ENCODE measurements around the gene ACSF3.
"Not testable (repeated sequence)": the region's sequence is repeated elsewhere in the genome, so short reads cannot be mapped to it uniquely, and the experiment has no call there.

ACSF3 gene

DNA sequence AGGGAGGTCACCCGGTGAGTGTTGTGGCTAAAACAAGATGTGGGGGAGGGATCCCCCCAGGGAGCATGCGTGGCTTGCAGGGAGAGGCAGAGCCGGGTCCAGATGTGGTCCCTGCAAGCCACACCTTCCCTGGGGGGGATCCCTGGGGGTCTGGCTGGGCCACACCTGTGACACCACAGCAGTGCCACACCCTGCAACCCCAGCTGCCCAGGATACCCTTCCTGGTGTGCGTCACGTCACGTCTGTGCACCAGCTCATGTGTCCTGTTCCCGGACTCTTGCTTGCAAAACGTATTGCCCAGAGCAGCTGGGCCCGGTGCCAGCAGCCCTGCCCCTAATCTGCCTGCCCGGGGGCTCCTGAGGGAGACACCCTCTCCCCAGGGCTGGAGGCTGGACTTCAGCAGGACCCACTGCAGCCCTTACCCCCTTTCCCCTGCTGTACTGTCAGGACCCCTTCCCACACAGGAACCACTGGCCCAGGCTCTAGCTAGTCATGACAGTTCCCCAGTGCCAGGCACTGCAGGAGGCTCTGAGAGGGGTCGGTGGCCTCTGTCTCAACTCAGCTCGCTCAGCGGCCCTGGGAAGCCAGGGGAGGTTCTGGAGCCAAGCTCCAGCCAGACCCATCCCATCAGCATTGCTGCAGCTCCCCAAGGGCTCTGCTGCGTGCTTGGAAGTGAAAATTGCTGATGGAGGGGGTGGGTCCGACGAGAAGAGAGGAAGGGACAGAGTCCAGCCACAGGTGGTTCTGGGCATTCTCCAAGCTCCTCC, 25.8 kb upstream of the ACSF3 start:
- Histone ChIP-seq H3K9me3 (no peaks in the 10 kb centered on the region), H3K4me3 (no peak overlapping the region), H3K27ac (no peak overlapping the region), H3K4me1 (no peaks in the 10 kb centered on the region), H3K27me3 (peaks cover 0 to 89% of the 10 kb centered on the region in 2 donors), H3K36me3 (no peaks in the 10 kb centered on the region)
- TF ChIP-seq, protein P1, sequence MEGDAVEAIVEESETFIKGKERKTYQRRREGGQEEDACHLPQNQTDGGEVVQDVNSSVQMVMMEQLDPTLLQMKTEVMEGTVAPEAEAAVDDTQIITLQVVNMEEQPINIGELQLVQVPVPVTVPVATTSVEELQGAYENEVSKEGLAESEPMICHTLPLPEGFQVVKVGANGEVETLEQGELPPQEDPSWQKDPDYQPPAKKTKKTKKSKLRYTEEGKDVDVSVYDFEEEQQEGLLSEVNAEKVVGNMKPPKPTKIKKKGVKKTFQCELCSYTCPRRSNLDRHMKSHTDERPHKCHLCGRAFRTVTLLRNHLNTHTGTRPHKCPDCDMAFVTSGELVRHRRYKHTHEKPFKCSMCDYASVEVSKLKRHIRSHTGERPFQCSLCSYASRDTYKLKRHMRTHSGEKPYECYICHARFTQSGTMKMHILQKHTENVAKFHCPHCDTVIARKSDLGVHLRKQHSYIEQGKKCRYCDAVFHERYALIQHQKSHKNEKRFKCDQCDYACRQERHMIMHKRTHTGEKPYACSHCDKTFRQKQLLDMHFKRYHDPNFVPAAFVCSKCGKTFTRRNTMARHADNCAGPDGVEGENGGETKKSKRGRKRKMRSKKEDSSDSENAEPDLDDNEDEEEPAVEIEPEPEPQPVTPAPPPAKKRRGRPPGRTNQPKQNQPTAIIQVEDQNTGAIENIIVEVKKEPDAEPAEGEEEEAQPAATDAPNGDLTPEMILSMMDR (IDR thresholded peaks at IDR 0.05) = no peak
- no peak for DNase-seq
- intact Hi-C loops (cut with DNase I; ENCODE audit: low total_unique reads) = no loop called here

DNA sequence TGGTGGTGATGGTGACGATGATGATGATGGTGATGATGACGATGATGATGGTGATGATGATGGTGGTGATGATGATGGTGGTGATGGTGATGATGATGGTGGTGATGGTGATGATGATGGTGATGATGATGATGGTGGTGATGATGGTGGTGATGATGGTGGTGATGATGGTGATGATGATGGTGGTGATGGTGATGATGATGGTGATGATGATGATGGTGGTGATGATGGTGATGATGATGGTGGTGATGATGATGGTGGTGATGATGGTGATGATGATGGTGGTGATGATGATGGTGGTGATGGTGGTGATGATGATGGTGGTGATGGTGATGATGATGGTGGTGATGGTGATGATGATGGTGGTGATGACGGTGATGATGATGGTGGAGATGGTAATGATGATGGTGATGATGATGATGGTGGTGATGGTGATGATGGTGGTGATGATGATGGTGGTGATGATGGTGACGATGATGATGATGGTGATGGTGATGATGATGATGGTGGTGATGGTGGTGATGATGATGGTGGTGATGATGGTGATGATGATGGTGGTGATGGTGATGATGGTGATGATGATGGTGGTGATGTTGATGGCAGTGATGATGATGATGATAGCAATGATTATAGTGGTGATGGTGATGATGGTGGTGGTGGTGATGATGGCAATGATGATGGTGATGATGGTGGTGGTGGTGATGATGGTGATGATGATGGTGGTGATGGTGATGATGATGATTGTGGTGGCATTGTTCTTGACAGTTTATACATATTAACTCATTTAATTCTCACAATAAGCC, 24.6 kb upstream of the ACSF3 start:
- H3K4me1 ChIP-seq; H3K36me3 ChIP-seq; DNase-seq; H3K27ac ChIP-seq; H3K9me3 ChIP-seq; H3K4me3 ChIP-seq; intact Hi-C loops (cut with DNase I; ENCODE audit: low total_unique reads): not testable (repeated sequence)
- peaks cover 0 to 78% of the 10 kb centered on the region in 2 donors for H3K27me3 ChIP-seq

DNA sequence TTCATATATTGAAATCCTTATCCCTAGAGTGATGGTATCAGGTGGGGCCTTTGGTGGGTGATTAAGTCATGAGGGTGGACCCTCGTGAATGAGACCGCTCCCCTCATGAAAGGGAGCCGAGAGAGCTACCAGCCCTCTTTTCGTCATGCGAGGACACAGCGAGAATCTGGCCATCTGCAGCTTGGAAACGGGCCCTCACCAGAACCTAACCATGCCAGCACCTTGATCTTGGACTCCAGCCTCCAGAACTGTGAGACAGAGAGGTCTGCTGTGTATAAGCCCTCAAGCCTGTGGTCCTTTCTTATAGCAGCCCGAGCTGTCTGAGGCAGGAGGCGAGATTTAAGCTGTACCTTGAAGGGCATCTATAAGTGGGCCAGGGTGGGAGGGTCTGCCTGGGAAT, 23.7 kb upstream of the ACSF3 start:
- TF ChIP-seq, protein P1 (IDR thresholded peaks at IDR 0.05) = no peak
- H3K27ac ChIP-seq = no peak overlapping the region
- H3K4me1 ChIP-seq = no peaks in the 10 kb centered on the region
- intact Hi-C loops (cut with DNase I; ENCODE audit: low total_unique reads) = no loop called here
- DNase-seq = no peak
- H3K4me3 ChIP-seq = no peak overlapping the region
- H3K36me3 ChIP-seq = no peaks in the 10 kb centered on the region
- peaks cover 0 to 71% of the 10 kb centered on the region in 2 donors for H3K27me3 ChIP-seq
- H3K9me3 ChIP-seq = no peaks in the 10 kb centered on the region

DNA sequence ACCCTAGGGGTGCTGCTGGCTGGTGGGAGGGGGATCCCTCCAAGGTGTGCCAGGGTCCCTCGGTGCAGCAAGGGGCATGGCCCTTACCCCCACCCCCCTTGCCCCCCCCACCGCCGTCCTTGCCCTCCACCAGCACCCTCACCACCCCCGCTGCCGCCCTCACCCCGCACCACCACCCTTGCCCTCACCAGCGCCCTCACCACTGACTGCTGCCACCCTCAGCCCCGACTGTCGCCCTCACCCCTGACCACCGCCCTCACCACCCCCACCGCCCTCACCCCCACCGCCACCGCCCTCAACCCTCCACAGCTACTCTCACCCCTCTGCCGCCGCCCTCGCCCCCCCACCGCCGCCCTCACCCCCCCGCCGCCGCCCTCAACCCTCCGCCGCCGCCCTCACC, 23.1 kb upstream of the ACSF3 start:
- Histone ChIP-seq H3K4me1 (no peaks in the 10 kb centered on the region), H3K36me3 (no peaks in the 10 kb centered on the region), H3K9me3 (no peaks in the 10 kb centered on the region), H3K27me3 (peaks cover 0 to 64% of the 10 kb centered on the region in 2 donors), H3K27ac (no peak overlapping the region), H3K4me3 (no peak overlapping the region)
- no peak for DNase-seq
- intact Hi-C loops (cut with DNase I; ENCODE audit: low total_unique reads) = no loop called here
- TF ChIP-seq, protein P1 (IDR thresholded peaks at IDR 0.05) = no peak

DNA sequence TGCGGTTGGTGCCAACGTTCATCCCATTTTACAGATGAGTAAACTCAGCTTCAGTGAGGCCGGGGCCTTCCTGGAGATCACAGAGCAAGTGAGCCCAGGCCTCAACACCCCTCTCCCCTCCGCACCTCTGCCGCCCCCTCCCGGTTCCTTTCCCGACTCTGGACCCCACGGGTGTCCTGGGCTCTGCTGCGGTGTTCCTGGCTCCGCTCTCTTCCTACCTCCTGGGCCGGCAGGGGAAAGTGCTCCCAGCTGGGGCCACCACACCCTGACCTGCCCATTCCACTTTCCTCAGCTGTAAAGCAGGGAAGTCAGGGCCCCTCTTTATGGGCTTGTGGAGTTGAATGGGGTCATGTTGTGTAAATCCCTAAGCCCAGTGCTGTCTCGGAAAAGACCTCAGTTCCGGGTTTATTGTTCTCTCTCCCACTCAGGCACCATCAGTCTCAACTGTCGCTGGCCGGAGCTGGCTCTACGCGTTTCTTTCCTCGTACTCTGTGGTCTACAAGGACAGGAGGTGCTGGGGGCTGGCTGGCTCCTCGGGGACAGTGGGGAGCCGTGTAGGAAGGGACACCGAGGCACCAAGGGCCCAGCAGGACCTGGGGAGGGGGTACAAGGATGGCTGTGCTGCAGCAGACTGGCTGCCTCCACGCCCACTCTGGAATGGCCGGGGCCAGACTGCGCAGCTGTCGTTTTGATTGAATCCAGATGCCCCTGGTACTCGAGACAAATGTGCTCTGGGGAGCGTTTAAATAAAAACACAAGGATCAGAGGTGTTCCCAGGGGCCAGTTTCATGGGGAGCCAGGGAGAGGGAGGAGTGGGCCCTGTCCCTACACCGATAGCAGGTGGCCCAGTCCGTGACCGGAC, 21.7 kb upstream of the ACSF3 start:
- no peak for DNase-seq
- no peaks in the 10 kb centered on the region for H3K9me3 ChIP-seq
- no peaks in the 10 kb centered on the region for H3K36me3 ChIP-seq
- TF ChIP-seq, protein P1 (IDR thresholded peaks at IDR 0.05) = no peak
- no peaks in the 10 kb centered on the region for H3K4me1 ChIP-seq
- no peak overlapping the region for H3K27ac ChIP-seq
- intact Hi-C loops (cut with DNase I; ENCODE audit: low total_unique reads) = no loop called here
- H3K27me3 ChIP-seq = peaks cover 0 to 51% of the 10 kb centered on the region in 2 donors
- no peak overlapping the region for H3K4me3 ChIP-seq

All from tibial artery (tissue), 4 donors.